ENCODE data around the gene HBG1.
"Not testable (repeated sequence)": the region's sequence is repeated elsewhere in the genome, so short reads cannot be mapped to it uniquely, and the experiment has no call there.

GRCh38 chr11:5254023-5254422 is 4.4 kb upstream of the HBG1 start:
- TF ChIP-seq CTCF (conservative IDR thresholded peaks at IDR 0.05; ENCODE audit: low read length); EZH2phosphoT487 (IDR thresholded peaks at IDR 0.05; ENCODE audit: borderline replicate concordance): not testable (repeated sequence)

All from Loucy (cell line).